Frontal cortex (tissue), 4 donors: Measurements from ENCODE around the gene RBM42. TPM values are rescaled to one million over a fixed set of nuclear protein-coding genes. Genes with fewer than 3 reads are reported as not detected.
"Not testable (repeated sequence)": the region's sequence is repeated elsewhere in the genome, so short reads cannot be mapped to it uniquely, and the experiment has no call there.

Source experiments
- DNase-seq, 2 donors: peaks; one replicate each; pipeline ENCODE4 v3.0.0; 2012; ENCODE audit warnings: low spot score in 2 of 2
- FAIRE-seq: peaks from 2 replicates; lab custom pipeline; 2012; peaks lifted over from hg19 to GRCh38; lab: Jason Lieb, UNC
- total RNA-seq: library from RNA; depleted of rRNA; stranded (reverse); fragments of >200 nt; gene quantifications from one replicate; pipeline ENCODE4 v1.2.3, GENCODE V29; 2014
- donor health status: control.
- donor health status: control.
- donor health status: control.

Gene RBM42, protein sequence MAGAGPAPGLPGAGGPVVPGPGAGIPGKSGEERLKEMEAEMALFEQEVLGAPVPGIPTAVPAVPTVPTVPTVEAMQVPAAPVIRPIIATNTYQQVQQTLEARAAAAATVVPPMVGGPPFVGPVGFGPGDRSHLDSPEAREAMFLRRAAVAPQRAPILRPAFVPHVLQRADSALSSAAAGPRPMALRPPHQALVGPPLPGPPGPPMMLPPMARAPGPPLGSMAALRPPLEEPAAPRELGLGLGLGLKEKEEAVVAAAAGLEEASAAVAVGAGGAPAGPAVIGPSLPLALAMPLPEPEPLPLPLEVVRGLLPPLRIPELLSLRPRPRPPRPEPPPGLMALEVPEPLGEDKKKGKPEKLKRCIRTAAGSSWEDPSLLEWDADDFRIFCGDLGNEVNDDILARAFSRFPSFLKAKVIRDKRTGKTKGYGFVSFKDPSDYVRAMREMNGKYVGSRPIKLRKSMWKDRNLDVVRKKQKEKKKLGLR
- 21.6 TPM for total RNA-seq

DNA sequence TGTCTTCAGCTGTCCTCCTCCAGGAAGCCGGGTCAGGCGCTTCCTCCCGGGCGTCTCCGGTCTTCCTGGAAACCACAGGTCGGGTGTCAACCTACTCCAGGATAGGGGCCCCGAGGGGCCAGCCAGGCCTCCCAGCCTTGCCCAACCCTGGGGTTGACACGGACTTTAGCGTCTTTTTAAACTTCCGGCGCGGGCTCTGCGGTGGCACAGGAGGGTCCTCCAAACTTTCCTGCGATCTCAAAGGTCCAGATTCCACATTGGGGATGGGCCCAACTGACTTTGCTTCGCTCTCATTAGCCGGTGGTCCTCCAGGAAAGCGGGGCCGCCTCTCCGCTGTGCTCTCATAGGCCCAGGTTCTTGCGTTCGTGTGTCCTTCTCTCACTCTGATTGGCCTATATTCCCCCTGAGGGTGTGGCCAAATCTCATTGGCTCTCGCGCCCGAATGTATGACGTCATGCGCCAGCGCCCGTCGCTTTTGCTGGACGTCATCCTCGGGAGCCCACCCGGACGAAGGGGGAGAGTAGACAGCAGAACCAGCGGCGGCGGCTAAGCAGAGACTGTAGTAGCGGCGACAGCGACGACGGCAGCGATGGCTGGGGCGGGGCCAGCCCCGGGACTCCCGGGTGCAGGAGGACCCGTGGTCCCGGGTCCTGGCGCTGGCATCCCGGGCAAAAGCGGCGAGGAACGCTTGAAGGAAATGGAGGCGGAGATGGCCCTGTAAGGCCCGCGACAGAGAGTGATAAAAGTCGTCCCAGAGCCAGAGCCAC, at the start of gene RBM42:
TSS of gene RBM42 (plus strand) at position 472 of the 767 bp plus-strand sequence. CDS start at position 590, 118 bp downstream.
- FAIRE-seq: peak; percentile 15
- DNase-seq: peak; percentile 96 to 98

DNA sequence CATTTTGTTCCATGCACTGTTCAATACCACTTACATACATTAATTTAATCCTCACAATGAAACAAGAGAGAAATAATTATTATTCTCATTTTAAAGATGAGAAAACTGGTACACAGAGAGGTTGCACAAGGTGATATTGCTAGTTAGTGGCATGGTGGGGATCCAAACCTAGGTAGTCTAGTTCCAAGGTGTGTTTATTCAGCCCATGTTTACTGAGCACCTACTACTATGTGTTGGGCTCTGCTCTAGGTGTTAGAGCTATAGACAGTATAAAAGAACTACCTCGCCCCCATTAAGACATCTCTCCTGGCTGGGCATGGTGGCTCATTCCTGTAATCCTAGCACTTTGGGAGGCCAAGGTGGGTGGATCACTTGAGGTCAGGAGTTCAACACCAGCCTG, 46.1 kb upstream of the RBM42 start:
- FAIRE-seq (no peak), DNase-seq (no peak)

DNA sequence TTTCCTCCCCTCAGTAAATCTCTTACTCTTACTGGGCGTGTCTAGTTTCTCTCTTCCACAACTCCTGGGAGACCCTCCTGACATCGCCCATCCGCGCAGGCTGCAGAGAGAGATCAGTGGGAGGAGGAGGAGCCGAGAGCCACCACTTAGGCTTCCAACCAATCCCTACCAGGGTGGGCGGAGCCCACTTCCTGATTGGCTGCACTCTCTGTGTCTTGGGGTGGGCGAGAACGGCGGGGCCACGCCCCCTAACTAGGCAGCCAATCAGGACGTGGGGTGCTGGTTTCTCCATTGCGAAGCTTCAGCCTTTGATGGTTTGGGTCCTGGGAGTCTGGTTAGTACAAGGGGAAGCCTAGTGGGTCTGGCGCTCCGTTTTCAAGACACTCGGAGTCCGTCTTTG, 43.0 kb upstream of the RBM42 start, which contains the start of gene PMIS2:
TSS of gene PMIS2 (plus strand) at position 326 of the 400 bp plus-strand sequence. CDS start 87 bp downstream, outside the sequence.
- no peak for FAIRE-seq

DNA sequence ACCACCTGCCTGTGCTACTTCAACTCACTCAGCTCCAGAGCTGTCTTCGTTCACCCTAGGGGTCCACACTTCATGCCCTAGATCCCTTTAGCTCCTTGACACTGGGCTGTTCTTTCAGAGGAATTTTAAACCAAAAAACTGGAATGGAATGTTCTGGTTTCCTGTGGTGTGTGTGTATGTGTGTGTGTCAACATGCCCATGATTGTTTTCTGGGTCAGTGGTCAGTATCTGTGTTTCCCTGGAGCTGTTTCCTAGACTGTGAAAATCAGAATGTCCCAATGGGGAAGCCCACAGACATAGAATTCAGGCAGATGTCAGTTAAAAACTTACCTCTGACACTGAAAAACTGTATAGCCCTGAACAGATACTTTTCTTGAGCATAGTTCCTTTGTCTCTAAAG, 41.5 kb upstream of the RBM42 start:
- no peak for FAIRE-seq

More for the DNA sequence above, 43.0 kb upstream of the RBM42 start, which contains the start of gene PMIS2:
- DNase-seq: no peak

DNA sequence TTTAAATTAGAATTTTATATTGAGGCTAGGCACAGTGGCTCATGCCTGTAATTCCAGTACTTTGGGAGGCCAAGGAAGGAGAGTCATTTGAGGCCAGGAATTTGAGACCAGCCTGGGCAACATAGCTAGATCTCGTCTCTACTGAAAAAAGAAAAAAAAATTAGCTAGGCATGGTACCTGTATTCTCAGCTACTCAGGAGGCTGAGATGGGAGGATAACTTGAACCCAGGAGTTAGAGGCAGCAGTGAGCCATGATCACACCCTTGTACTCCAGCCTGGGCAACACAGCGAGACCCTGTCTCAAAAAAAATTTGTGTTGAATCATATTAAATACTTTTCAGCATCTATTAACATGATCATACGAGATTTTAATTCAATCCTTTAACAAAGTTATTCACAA, 38.0 kb upstream of the RBM42 start:
- DNase-seq (no peak), FAIRE-seq (no peak)

More for the DNA sequence above, 41.5 kb upstream of the RBM42 start:
- DNase-seq: no peak

DNA sequence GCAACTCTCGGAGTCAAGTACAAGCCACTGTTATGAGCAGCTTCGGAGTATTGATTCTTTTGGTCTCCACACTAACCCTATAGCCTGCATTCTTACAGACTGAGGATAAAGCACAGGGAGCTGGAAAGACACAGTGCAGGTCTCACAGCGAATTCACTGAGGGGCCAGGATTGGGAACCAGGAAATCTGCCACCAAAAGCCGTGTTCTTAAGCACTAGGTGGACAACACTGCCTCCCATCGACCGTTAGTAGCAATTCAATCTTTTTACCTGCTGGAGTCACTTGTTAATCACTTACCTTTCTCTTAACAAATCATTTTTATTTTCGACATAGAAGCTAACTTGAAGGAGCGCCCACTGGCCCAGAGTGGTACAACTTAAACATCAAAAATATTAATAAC, 36.6 kb upstream of the RBM42 start:
- no peak for FAIRE-seq
- DNase-seq: peak in 1 of 2 donors; percentile 37

DNA sequence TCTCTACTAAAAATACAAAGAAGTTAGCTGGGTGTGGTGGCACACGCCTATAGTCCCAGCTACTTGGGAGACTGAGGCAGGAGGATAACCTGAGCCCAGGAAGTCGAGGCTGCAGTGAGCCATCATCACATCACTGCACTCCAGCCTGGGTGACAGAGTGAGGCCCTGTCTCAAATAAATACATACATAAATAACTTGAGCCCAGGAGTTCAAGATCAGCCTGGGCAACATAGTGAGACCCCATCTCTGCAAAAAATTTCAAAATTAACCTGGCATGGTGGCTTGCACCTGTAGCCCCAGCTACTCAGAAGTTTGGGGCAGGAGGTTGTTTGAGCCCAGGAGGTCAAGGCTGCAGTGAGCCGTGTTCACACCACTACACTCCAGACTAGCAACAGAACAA, 33.8 kb upstream of the RBM42 start:
- not testable (repeated sequence) for FAIRE-seq, DNase-seq

DNA sequence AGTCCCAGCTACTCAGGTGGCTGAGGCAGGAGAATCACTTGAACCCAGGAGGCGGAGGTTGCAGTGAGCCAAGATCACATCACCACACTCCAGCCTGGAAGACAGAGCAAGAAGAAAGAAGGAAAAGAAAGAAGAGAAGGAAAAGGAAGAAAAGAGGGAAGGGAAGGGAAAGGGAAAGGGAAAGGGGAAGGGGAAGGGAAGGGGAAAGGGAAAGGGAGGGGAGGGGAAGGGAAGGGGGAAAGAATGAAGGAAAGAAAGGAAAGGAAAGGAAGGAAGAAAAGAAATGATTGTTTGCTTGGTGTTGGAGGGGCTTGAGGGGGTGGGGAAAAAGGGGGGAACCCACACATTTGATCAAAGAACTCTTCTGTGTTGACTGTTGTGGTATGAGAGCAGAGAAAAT, 32.9 kb upstream of the RBM42 start:
- FAIRE-seq: no peak
- no peak for DNase-seq

DNA sequence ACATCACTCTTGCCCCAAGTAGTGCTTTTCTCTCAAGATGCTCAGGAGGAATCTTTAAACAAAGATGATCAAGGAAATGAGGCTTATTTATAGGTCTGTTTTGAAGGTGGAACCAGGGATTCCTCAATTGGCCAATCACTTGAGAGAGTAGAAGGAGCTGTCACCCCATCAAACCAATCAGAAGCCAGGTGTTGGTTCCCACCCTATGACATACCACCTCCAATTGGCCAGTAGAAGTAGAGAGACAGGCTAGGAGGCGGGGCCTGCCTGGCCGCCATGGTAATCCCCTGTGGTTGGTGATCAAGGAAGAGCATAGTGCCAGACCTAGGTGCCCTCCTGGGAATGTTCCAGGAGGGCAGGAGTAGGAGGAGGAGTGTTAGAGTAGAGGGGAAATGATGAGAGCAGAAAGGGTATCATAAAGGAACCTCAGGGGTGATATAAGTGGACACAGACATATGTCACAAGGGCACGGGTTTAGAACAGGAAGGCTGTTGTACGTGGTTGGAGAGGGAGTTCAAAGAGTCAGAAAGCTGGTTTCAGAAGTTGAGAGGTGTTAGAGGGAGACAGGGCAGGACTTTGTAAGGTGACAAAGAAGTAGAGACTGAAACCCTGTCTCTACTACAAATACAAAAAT, 32.4 kb upstream of the RBM42 start:
- FAIRE-seq (no peak), DNase-seq (no peak)

DNA sequence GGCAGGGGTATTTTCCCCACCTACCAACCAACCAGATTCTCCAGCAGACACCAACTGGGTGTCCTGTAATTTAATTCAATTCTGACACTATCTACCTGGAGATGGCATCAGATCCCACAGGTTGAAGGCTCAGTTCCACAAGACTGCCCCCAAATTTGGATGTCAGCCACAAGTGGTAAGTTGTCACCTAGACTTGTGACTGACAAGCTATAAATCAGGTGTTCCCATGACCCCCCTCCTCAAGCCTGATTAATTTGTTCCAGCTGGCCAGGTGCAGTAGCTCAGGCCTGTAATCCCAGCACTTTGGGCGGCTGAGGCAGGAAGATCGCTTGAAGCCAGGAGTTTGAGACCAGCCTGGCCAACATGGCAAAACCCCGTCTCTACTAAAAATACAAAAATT, 26.9 kb upstream of the RBM42 start:
- FAIRE-seq: no peak

DNA sequence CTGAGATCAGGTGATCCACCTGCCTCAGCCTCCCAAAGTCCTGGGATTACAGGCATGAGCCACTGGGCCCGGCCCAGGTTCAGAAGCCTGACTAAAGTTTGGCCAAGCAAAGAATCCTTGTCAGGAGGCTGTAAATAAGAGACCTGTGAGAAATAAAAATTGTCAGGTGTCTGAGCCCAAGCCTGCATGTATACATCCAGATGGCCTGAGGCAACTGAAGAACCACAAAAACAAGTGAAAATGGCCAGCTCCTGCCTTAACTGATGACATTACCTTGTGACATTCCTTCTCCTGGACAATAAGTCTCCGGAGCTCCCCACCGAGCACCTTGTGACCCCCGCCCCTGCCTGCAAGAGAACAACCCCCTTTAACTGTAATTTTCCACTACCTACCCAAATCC, 24.4 kb upstream of the RBM42 start:
- not testable (repeated sequence) for DNase-seq, FAIRE-seq

More for the DNA sequence above, 26.9 kb upstream of the RBM42 start:
- no peak for DNase-seq

DNA sequence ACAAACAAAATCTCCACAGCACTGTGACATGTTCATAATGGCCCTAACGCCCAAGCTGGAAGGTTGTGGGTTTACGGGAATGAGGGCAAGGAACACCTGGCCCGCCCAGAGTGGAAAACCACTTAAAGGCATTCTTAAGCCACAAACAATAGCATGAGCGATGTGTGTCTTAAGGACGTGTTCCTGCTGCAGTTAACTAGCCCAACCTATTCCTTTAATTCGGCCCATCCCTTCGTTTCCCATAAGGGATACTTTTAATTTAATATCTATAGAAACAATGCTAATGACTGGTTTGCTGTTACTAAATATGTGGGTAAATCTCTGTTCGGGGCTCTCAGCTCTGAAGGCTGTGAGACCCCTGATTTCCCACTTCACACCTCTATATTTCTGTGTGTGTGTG, 21.7 kb upstream of the RBM42 start:
- DNase-seq, FAIRE-seq: not testable (repeated sequence)

DNA sequence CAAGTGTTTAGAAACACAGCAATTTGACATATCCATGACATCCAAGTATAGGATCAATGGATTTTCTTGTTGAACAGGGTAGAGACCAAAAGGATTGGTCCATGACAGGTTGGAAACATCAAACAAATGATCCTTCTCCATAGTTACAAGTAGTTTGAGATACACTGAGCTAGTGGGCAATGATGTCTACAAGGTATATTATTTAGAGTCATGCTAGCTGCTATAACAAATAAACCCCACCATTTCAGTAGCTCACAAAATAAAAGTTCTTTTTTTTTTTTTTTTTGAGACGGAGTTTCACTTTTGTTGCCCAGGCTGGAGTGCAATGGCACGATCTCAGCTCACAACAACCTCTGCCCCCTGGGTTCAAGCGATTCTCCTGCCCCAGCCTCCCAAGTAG, 21.2 kb upstream of the RBM42 start:
- DNase-seq (no peak), FAIRE-seq (no peak)

DNA sequence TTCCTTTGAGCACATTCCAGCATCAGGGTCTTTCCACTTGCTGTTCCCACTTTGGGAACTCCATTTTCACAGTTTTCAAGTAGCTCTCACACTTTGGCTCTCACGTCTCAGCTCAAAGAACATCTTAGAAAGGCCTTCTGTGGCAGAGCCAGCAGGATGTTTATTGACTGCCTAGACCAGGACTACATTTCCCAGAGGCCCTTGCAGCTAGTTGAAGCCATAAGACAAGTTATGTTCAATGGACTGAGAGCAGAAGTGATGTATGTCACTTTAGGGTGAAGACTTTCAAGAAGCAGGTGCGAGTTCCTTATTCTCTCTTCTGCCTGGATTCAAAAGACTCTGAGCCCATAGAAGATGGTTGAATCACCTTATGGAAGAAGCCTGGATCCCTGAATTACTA, 20.6 kb upstream of the RBM42 start:
- FAIRE-seq (no peak), DNase-seq (no peak)

DNA sequence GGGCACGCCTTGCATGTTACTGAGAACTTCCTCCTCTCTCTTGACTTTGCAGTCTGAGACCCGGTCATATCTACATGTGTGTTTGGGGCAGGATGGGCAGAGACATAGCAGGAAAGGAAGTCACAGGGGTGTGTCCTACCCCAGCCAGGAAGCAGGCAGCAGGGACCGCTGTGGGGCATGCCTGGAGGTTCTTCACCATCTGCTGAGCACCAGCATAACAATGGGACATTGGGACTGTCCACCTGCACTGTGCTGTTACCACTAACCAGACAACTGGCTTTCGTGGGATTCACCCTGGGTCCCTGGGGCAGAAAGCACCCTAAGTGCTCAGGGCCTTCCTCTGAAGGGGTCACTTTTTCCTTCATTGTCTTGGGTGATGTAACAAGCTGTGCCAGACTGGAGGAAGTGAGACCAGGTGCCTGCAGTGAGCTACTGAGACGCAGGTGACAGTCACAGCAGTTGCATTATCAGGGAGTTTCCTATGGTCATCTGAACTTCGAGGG, 18.9 kb upstream of the RBM42 start:
- DNase-seq (no peak), FAIRE-seq (no peak)

DNA sequence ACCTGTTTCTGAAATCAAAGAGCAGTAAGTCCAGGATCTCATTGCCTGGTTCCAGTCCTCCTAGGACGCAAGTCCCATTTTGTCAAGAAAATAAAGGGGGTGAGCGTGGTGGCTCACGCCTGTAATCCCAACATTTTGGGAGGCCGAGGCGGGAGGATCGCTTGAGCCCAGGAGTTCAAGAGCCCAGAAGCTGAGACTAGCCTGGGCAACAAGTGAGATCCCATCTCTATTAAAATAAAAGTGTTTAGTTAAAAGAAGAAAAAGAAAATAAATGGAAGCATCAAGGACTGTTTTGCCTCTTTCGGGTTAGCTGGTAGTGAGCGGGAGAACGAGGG, 16.6 kb upstream of the RBM42 start:
- no peak for DNase-seq
- FAIRE-seq: no peak

DNA sequence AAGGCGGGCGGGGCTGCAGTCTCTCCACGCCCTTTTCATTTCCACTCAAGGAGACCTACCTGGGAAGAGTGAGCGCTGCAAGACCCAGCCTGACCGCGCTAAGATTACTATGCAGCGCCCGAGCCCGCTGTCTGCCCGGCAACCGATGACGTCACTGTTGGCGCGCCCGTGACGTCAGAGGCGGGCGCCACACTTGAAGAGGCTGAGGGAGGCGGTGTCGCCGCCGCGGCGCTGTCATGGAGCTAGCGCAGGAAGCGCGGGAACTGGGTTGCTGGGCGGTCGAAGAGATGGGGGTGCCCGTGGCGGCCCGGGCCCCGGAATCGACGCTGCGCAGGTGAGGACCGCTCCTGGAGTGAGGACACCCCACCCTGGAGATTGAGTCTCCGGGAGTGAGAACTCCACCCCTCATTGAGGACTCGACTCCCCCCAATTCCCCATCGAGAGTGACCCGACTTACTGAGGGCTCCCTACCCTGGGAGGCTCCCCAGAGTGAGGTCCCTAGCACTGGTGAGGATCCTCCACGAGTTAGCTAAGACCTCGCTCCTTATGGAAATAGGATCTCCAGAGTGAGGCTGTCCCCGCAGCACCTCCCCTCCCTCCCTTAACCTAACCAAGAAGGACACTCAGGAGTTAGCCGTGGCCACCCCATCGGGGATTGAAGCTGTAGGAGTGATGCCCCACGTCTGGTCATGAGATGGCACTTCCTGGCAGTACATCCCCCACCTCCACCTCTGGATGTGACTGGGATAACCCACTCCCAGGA, 16.1 kb upstream of the RBM42 start, which contains the start of gene HAUS5:
TSS of gene HAUS5 (plus strand) at position 177 of the 763 bp plus-strand sequence. CDS start at position 237, 60 bp downstream.
- peak; percentile 88 to 98 for DNase-seq
- no peak for FAIRE-seq

DNA sequence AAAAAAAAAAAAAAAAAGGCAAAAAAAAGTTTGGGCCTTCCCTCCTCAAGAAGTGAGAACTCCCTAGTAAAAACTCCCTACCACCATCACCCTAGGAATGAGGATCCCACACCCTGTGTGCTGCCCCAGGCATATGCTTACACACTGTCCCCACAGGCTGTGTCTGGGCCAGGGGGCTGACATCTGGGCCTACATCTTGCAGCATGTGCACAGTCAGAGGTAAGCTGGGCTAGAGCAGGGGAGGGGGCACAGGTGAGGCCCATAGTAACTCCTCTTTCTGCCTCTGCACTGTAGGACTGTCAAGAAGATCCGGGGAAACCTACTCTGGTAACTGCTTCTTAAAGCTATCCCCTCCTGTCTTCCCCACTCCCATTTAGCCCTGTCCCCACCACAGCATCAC, 15.3 kb upstream of the RBM42 start:
- FAIRE-seq (no peak), DNase-seq (no peak)

DNA sequence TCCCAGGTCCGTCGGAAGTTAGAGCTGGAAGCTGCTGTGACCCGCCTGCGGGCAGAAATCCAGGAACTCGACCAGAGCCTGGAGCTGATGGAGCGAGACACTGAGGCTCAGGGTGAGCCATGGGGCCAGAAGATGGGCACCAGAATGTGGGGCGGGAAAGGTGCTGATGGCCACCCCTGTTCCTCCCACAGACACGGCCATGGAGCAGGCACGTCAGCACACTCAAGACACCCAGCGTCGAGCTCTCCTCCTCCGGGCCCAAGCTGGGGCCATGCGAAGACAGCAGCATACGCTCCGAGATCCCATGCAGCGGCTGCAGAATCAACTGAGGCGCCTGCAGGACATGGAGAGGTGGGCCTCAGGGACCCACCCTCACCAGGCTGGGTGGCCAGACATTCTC, 13.8 kb upstream of the RBM42 start:
- no peak for FAIRE-seq

More for the DNA sequence above, 13.8 kb upstream of the RBM42 start:
- no peak for DNase-seq
